SK-N-MC (cell line): Measurements from ENCODE around the gene NAGPA.

Experiments
- DNase-seq: peaks from one replicate; pipeline ENCODE4 v3.0.0-alpha.2; 2011; ENCODE audit warnings: low read depth, low spot score
- H3K27ac ChIP-seq: fragments of 200-600 bp; sonication (generic); 2 replicates; pipeline ENCODE4 v1.5.1; 2016; ENCODE audit warnings: mixed run types
- H3K36me3 ChIP-seq: fragments of 200-600 bp; sonication (generic); 2 replicates; pipeline ENCODE4 v1.6.1; 2017; ENCODE audit warnings: antibody characterized with exemption, low read length, mixed read lengths; ENCODE audit not compliant: insufficient read depth
- H3K4me3 ChIP-seq: fragments of 200-600 bp; sonication (generic); 2 replicates; pipeline ENCODE4 v1.5.1; 2016
- H3K9ac ChIP-seq: fragments of 200-600 bp; sonication (generic); 2 replicates; pipeline ENCODE4 v1.8.0; 2017; ENCODE audit warnings: mixed run types, mixed read lengths; ENCODE audit not compliant: insufficient read length
- H3K9me3 ChIP-seq: fragments of 200-600 bp; sonication (generic); 2 replicates; pipeline ENCODE4 v1.6.1; 2017; ENCODE audit warnings: low read depth, mild to moderate bottlenecking, antibody characterized with exemption, low read length, moderate library complexity, mixed read lengths
- EZH2 ChIP-seq: fragments of 200-600 bp; sonication (generic); IDR thresholded peaks from one replicate; pipeline ENCODE4 v1.6.1; 2017; ENCODE audit warnings: antibody characterized with exemption
- FOXP2 ChIP-seq: optimal IDR thresholded peaks from 2 replicates; pipeline ENCODE3; 2011; ENCODE audit warnings: mild to moderate bottlenecking, moderate library complexity; ENCODE audit not compliant: insufficient read depth; ENCODE audit errors: extremely low read length, control extremely low read depth
- POLR2AphosphoS5 ChIP-seq: IDR thresholded peaks from 2 replicates; pipeline ENCODE4 v1.6.1; 2012; ENCODE audit warnings: mild to moderate bottlenecking, low read depth, low read length, borderline replicate concordance

Gene NAGPA

GRCh38 chr16:5015887-5016286 lies 17.8 kb downstream of the NAGPA start:
- no peak overlapping the region for H3K4me3 ChIP-seq
- TF ChIP-seq EZH2 (no peak), POLR2AphosphoS5 (no peak), FOXP2 (no peak)
- H3K27ac ChIP-seq, result no peak overlapping the region
- DNase-seq, result no peak
- H3K36me3 ChIP-seq, result no peaks in the 10 kb centered on the region
- H3K9ac ChIP-seq, result no peak overlapping the region
- H3K9me3 ChIP-seq, result no peaks in the 10 kb centered on the region

GRCh38 chr16:5015351-5015750 lies 18.4 kb downstream of the NAGPA start:
- no peaks in the 10 kb centered on the region for H3K36me3 ChIP-seq
- H3K4me3 ChIP-seq, result no peak overlapping the region
- no peak overlapping the region for H3K27ac ChIP-seq
- H3K9me3 ChIP-seq, result no peaks in the 10 kb centered on the region
- no peak for TF ChIP-seq EZH2
- no peak for TF ChIP-seq FOXP2
- no peak for TF ChIP-seq POLR2AphosphoS5
- no peak for DNase-seq
- H3K9ac ChIP-seq, result no peak overlapping the region

- no peak for DNase-seq
- no peaks in the 10 kb centered on the region for H3K9me3 ChIP-seq
- no peak overlapping the region for H3K9ac ChIP-seq
- TF ChIP-seq EZH2, result no peak
- no peak overlapping the region for H3K27ac ChIP-seq
- H3K36me3 ChIP-seq, result no peaks in the 10 kb centered on the region
- H3K4me3 ChIP-seq, result no peak overlapping the region
Measured at GRCh38 chr16:5012887-5013286, 20.8 kb downstream of the NAGPA start.

GRCh38 chr16:5011637-5012036 lies 22.1 kb downstream of the NAGPA start:
- no peak overlapping the region for H3K4me3 ChIP-seq
- no peak overlapping the region for H3K9ac ChIP-seq
- no peak for TF ChIP-seq FOXP2
- H3K27ac ChIP-seq, result no peak overlapping the region
- H3K36me3 ChIP-seq, result no peaks in the 10 kb centered on the region
- no peak for DNase-seq
- no peaks in the 10 kb centered on the region for H3K9me3 ChIP-seq

GRCh38 chr16:5010576-5011329 lies 23.0 kb downstream of the NAGPA start:
- Histone ChIP-seq H3K9me3 (no peaks in the 10 kb centered on the region), H3K27ac (no peak overlapping the region), H3K9ac (no peak overlapping the region), H3K36me3 (no peaks in the 10 kb centered on the region), H3K4me3 (no peak overlapping the region)
- no peak for TF ChIP-seq POLR2AphosphoS5
- TF ChIP-seq FOXP2, result no peak
- TF ChIP-seq EZH2, result no peak
- no peak for DNase-seq

- no peak for TF ChIP-seq FOXP2
- TF ChIP-seq EZH2, result no peak
- TF ChIP-seq POLR2AphosphoS5, result no peak
- no peak overlapping the region for H3K9ac ChIP-seq
Measured at GRCh38 chr16:5008311-5008731, 25.4 kb downstream of the NAGPA start.

GRCh38 chr16:5007256-5007655 lies 26.5 kb downstream of the NAGPA start:
- Histone ChIP-seq H3K4me3 (no peak overlapping the region), H3K9me3 (no peaks in the 10 kb centered on the region), H3K36me3 (no peaks in the 10 kb centered on the region), H3K27ac (no peak overlapping the region), H3K9ac (no peak overlapping the region)
- TF ChIP-seq FOXP2 (no peak), POLR2AphosphoS5 (no peak), EZH2 (no peak)
- DNase-seq, result no peak

More at GRCh38 chr16:5008311-5008731, 25.4 kb downstream of the NAGPA start:
- Histone ChIP-seq H3K4me3 (no peak overlapping the region), H3K9me3 (no peaks in the 10 kb centered on the region), H3K27ac (no peak overlapping the region), H3K36me3 (no peaks in the 10 kb centered on the region)
- no peak for DNase-seq

GRCh38 chr16:5006348-5007193 lies 27.2 kb downstream of the NAGPA start:
- no peaks in the 10 kb centered on the region for H3K36me3 ChIP-seq
- H3K4me3 ChIP-seq, result no peak overlapping the region
- no peak overlapping the region for H3K9ac ChIP-seq
- no peak for DNase-seq
- no peak overlapping the region for H3K27ac ChIP-seq
- H3K9me3 ChIP-seq, result no peaks in the 10 kb centered on the region
- TF ChIP-seq POLR2AphosphoS5 (no peak), FOXP2 (no peak), EZH2 (no peak)

GRCh38 chr16:5005916-5006315 lies 27.8 kb downstream of the NAGPA start:
- DNase-seq, result no peak
- Histone ChIP-seq H3K27ac (no peak overlapping the region), H3K36me3 (no peaks in the 10 kb centered on the region), H3K4me3 (no peak overlapping the region), H3K9me3 (no peaks in the 10 kb centered on the region), H3K9ac (no peak overlapping the region)
- TF ChIP-seq FOXP2 (no peak), POLR2AphosphoS5 (no peak), EZH2 (no peak)
